Glutamatergic neuron (in vitro differentiated cells): ENCODE data around the gene LCP2. TPM values are rescaled to one million over a fixed set of nuclear protein-coding genes. Genes with fewer than 3 reads are reported as not detected.

ENCODE experiments used
- DNase-seq: peaks from one replicate; pipeline ENCODE4 v3.0.0; 2022
- H3K27ac Mint-ChIP-seq: one replicate; pipeline ENCODE4 v1.8.0; 2020; ENCODE audit warnings: mild to moderate bottlenecking, mixed read lengths, inconsistent platforms; ENCODE audit not compliant: unreplicated experiment
- H3K27me3 Mint-ChIP-seq: one replicate; pipeline ENCODE4 v1.8.0; 2020; ENCODE audit warnings: mild to moderate bottlenecking, moderate library complexity, mixed read lengths, inconsistent platforms; ENCODE audit not compliant: unreplicated experiment
- H3K36me3 Mint-ChIP-seq: one replicate; pipeline ENCODE4 v1.8.0; 2020; ENCODE audit warnings: mild to moderate bottlenecking, mixed read lengths, inconsistent platforms; ENCODE audit not compliant: unreplicated experiment
- H3K4me1 Mint-ChIP-seq: one replicate; pipeline ENCODE4 v1.8.0; 2020; ENCODE audit warnings: mild to moderate bottlenecking, low read depth, mixed read lengths, inconsistent platforms; ENCODE audit not compliant: unreplicated experiment
- H3K4me3 Mint-ChIP-seq: one replicate; pipeline ENCODE4 v1.8.0; 2020; ENCODE audit warnings: mild to moderate bottlenecking, mixed read lengths, inconsistent platforms; ENCODE audit not compliant: unreplicated experiment
- H3K9me3 Mint-ChIP-seq: one replicate; pipeline ENCODE4 v1.8.0; 2020; ENCODE audit warnings: mild to moderate bottlenecking, moderate library complexity, mixed read lengths, inconsistent platforms; ENCODE audit not compliant: unreplicated experiment
- CTCF ChIP-seq: fragments of 200-600 bp; sonication (generic); IDR thresholded peaks from one replicate; pipeline ENCODE4 v1.5.0; 2021; ENCODE audit not compliant: partially characterized antibody, unreplicated experiment
- total RNA-seq: library from RNA; stranded (reverse); fragmentation: NEBNext Ultra II Directional; extraction: Animal tissue kit (Norgen Biotek cat#: 25700); gene quantifications from one replicate; pipeline ENCODE4 v1.2.1, GENCODE V29; 2021; ENCODE audit not compliant: unreplicated experiment

Gene LCP2
- total RNA-seq, 1 donor from 2014 or later: not detected

DNA sequence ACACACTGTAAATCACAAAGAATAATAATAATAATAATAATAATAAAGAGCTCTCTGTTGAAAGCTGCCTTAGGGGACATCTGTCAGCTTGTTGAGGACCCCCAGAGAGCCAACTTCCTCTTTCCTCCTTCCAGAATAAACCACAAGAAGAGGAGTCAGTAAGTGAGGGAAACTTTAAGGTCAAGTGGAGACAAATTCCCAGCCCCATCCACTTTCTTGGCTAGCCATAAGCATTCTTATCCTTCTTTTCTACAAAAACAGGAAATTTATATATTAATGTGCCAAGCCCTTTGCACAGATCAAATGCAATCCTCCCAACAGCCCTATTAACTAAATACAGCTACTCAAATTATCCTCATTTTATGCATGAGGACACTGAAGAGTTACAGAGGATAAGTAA is 74.2 kb downstream of the LCP2 start:
- no peak for TF ChIP-seq CTCF
- peaks cover 21% of the 10 kb centered on the region for H3K4me1 Mint-ChIP-seq
- no peaks in the 10 kb centered on the region for H3K9me3 Mint-ChIP-seq
- no peaks in the 10 kb centered on the region for H3K36me3 Mint-ChIP-seq
- DNase-seq: no peak
- H3K27me3 Mint-ChIP-seq: no peaks in the 10 kb centered on the region
- H3K27ac Mint-ChIP-seq: no peak overlapping the region
- no peak overlapping the region for H3K4me3 Mint-ChIP-seq

- no peak for DNase-seq
- Mint-ChIP-seq H3K4me3 (no peak overlapping the region), H3K9me3 (no peaks in the 10 kb centered on the region), H3K27me3 (no peaks in the 10 kb centered on the region), H3K4me1 (peaks cover 13% of the 10 kb centered on the region), H3K27ac (no peak overlapping the region), H3K36me3 (no peaks in the 10 kb centered on the region)
- peak; percentile 36 for TF ChIP-seq CTCF
Observed at GRCh38 chr5:170221327-170221741, 76.2 kb downstream of the LCP2 start.

DNA sequence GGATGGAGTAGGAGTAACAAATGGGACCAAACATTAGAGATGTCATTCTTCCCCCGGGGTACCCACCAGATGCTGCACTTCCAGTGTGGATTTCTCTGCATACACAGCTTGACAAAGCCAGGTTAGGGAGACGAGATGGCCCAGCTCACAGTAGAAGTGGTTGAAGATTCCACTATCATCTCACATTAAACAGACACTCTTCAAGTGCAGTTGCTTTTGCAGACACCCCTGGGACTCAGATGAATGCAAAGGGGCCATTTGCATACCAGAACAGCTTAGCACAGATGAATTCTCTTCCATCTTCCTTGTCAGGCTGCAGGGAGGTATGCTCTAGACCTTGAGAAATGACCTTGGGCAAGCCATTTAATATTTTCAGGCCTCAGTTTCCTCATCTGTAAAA is 77.4 kb downstream of the LCP2 start:
- Mint-ChIP-seq H3K27me3 (no peaks in the 10 kb centered on the region), H3K4me1 (peaks cover 7% of the 10 kb centered on the region), H3K9me3 (no peaks in the 10 kb centered on the region), H3K4me3 (no peak overlapping the region), H3K36me3 (no peaks in the 10 kb centered on the region), H3K27ac (no peak overlapping the region)
- no peak for TF ChIP-seq CTCF
- DNase-seq: no peak

DNA sequence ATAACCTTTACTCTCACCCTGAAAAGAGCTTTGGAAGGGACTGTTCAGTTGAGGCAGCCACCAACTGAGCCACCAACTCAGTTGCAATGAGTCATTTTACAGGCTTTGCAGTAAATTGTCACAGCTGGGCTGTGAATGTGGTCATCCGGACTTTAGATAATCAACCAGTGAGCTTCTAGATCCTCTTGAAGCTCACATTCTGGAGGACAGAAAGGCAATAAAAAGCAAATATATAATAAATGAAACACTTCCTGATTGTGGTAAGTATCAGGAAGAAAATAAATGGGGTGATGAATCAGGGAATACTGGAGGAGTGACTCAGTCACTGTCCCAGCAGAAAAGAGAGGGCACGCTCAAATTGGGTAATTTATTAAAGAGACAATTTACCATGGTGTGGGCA is 78.0 kb downstream of the LCP2 start:
- peaks cover 7% of the 10 kb centered on the region for H3K4me1 Mint-ChIP-seq
- no peak for TF ChIP-seq CTCF
- no peaks in the 10 kb centered on the region for H3K27me3 Mint-ChIP-seq
- H3K4me3 Mint-ChIP-seq: no peak overlapping the region
- no peak for DNase-seq
- no peaks in the 10 kb centered on the region for H3K9me3 Mint-ChIP-seq
- no peak overlapping the region for H3K27ac Mint-ChIP-seq
- no peaks in the 10 kb centered on the region for H3K36me3 Mint-ChIP-seq

DNA sequence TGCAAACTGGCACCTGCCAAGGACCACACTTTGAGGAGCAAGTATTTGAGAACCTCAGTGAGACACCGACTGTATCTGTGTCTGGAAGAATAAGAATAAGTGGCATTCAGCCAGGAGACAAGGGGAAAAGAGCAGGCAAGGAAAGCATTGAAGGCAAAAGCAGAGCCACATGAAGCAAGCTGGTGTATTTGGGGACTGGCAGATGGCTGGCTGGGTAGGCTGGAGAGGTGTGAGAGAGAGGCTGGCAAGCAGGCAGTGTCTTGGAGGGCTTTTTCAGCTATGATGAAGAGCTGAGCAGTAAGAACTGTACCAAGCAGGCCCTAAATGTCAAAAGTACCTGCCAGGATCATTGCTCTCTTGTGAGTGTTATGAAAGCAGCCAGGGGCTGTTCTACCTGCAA is 78.9 kb downstream of the LCP2 start:
- Mint-ChIP-seq H3K27me3 (no peaks in the 10 kb centered on the region), H3K27ac (no peak overlapping the region), H3K4me3 (no peak overlapping the region), H3K36me3 (no peaks in the 10 kb centered on the region), H3K9me3 (no peaks in the 10 kb centered on the region), H3K4me1 (peaks cover 7% of the 10 kb centered on the region)
- TF ChIP-seq CTCF: no peak
- DNase-seq: no peak
